GM12875 (cell line): ENCODE data around the gene LMTK3.

Source experiments
- H3K4me3 ChIP-seq: one replicate; pipeline ENCODE4 v1.5.1; 2011; ENCODE audit warnings: low read depth, low read length, control low read depth
- CTCF ChIP-seq: IDR thresholded peaks from 2 replicates; pipeline ENCODE4 v1.5.1; 2011; ENCODE audit warnings: low read depth, mild to moderate bottlenecking, control low read depth, inconsistent platforms, low read length, moderate library complexity, borderline replicate concordance; ENCODE audit not compliant: insufficient read depth

Gene LMTK3

GRCh38 chr19:48481846-48482639 is 29.6 kb downstream of the LMTK3 start:
- TF ChIP-seq CTCF: no peak
- H3K4me3 ChIP-seq: no peak overlapping the region

GRCh38 chr19:48480558-48481500 is 30.8 kb downstream of the LMTK3 start:
- peak overlapping the region; percentile 26 for H3K4me3 ChIP-seq
- TF ChIP-seq CTCF: no peak

GRCh38 chr19:48480183-48480557 is 31.5 kb downstream of the LMTK3 start:
- H3K4me3 ChIP-seq: peak overlapping the region; percentile 26
- TF ChIP-seq CTCF: no peak

GRCh38 chr19:48479686-48480085 is 31.9 kb downstream of the LMTK3 start:
- no peak overlapping the region for H3K4me3 ChIP-seq
- TF ChIP-seq CTCF: no peak

GRCh38 chr19:48478339-48479256 is 33.0 kb downstream of the LMTK3 start:
- H3K4me3 ChIP-seq: no peak overlapping the region
- no peak for TF ChIP-seq CTCF

GRCh38 chr19:48477698-48478338 is 33.8 kb downstream of the LMTK3 start:
- no peak for TF ChIP-seq CTCF

More at GRCh38 chr19:48477698-48478338, 33.8 kb downstream of the LMTK3 start:
- no peak overlapping the region for H3K4me3 ChIP-seq
